ENCODE measurements around the gene KCNB1. TPM values are rescaled to one million over a fixed set of nuclear protein-coding genes. Genes with fewer than 3 reads are reported as not detected.

KCNB1 gene
- total and polyA plus RNA-seq, 12 donors, result 0.64 to 4.2 (median 1.1) TPM

- Histone ChIP-seq H3K36me3 (no peaks in the 10 kb centered on the region), H3K27me3 (peaks cover 0 to 50% (median 17%) of the 10 kb centered on the region in 7 donors), H3K4me1 (peaks cover 3 to 25% (median 14%) of the 10 kb centered on the region in 9 donors), H3K9me3 (no peaks in the 10 kb centered on the region), H3K27ac (no peak overlapping the region), H3K4me3 (no peak overlapping the region)
- TF ChIP-seq CTCF (IDR thresholded peaks at IDR 0.05), result no peak
- no peak for DNase-seq
- 91% methylated on average over 3 of the region's 3 CpGs for WGBS, 2 donors
- intact Hi-C loops (cut with DNase I), result loop anchor here in 6 of 10 donors (5.0 to 10.0 kb wide), 5 partner anchors 34 to 144 kb away; no protein-coding TSS in a partner anchor
- ATAC-seq, result no peak
Measured at GRCh38 chr20:49481116-49481515, 1.4 kb downstream of the KCNB1 start.

GRCh38 chr20:49480236-49480635, 2.2 kb downstream of the KCNB1 start:
- Histone ChIP-seq H3K4me1 (peaks cover 3 to 25% (median 14%) of the 10 kb centered on the region in 9 donors), H3K27ac (no peak overlapping the region), H3K4me3 (no peak overlapping the region), H3K27me3 (peaks cover 0 to 44% (median 9%) of the 10 kb centered on the region in 7 donors), H3K9me3 (no peaks in the 10 kb centered on the region), H3K36me3 (no peaks in the 10 kb centered on the region)
- intact Hi-C loops (cut with DNase I), result loop anchor here in 6 of 10 donors (5.0 to 10.0 kb wide), 5 partner anchors 33 to 143 kb away; no protein-coding TSS in a partner anchor
- TF ChIP-seq CTCF (IDR thresholded peaks at IDR 0.05), result no peak
- ATAC-seq, result no peak
- no peak for DNase-seq
- WGBS, 2 donors, result 56 to 67% methylated on average over 3 of the region's 3 CpGs

GRCh38 chr20:49479785-49480184, 2.7 kb downstream of the KCNB1 start:
- Histone ChIP-seq H3K4me1 (peaks cover 3 to 25% (median 14%) of the 10 kb centered on the region in 9 donors), H3K36me3 (no peaks in the 10 kb centered on the region), H3K27ac (no peak overlapping the region), H3K4me3 (no peak overlapping the region), H3K9me3 (no peaks in the 10 kb centered on the region), H3K27me3 (peaks cover 0 to 44% (median 4%) of the 10 kb centered on the region in 7 donors)
- no peak for DNase-seq
- no peak for TF ChIP-seq CTCF (IDR thresholded peaks at IDR 0.05)
- ATAC-seq, result no peak
- WGBS, 2 donors, result 72 to 78% methylated on average over 6 of the region's 6 CpGs
- intact Hi-C loops (cut with DNase I), result loop anchor here in 6 of 10 donors (5.0 to 10.0 kb wide), 5 partner anchors 32 to 142 kb away; no protein-coding TSS in a partner anchor

GRCh38 chr20:49478754-49479689, 3.4 kb downstream of the KCNB1 start:
- Histone ChIP-seq H3K27ac (no peak overlapping the region), H3K4me1 (peaks cover 3 to 18% (median 8%) of the 10 kb centered on the region in 9 donors), H3K4me3 (no peak overlapping the region), H3K27me3 (peaks cover 0 to 40% (median 3%) of the 10 kb centered on the region in 7 donors), H3K36me3 (no peaks in the 10 kb centered on the region), H3K9me3 (no peaks in the 10 kb centered on the region)
- ATAC-seq (no peak), DNase-seq (no peak)
- no peak for TF ChIP-seq CTCF (IDR thresholded peaks at IDR 0.05)
- 80 to 83% methylated on average over 5 of the region's 5 CpGs for WGBS, 2 donors
- intact Hi-C loops (cut with DNase I), result no loop called here
